K562 (cell line): ENCODE results near the gene HP1BP3. TPM values are rescaled to one million over a fixed set of nuclear protein-coding genes. Genes with fewer than 3 reads are reported as not detected.
A peak's percentile ranks its signal among the peaks of the same experiment; 100 is the strongest.

Experiments used
- ATAC-seq: fragments of 200-7000 bp; cut with Tn5 transposase; 3 replicates; pipeline ENCODE4 v1.9.1; 2020; ENCODE audit warnings: moderate library complexity
- BruUV-seq: library from RNA; stranded (reverse); fragments of 400-500 nt; replicated peaks from 2 replicates; lab custom pipeline; 2021; lab: Mats Ljungman, UMichigan
- CTCF ChIA-PET: fragments of 300-600 bp; formaldehyde crosslinking; extraction: SDS; loops from one replicate; lab custom pipeline; 2021; ENCODE audit warnings: low intra/inter-chr PET ratio; lab: Yijun Ruan, JAX
- POLR2A ChIA-PET: fragments of 300-600, 350-650 bp; sonication (Branson Sonifier 250); formaldehyde crosslinking; extraction: SDS; loops from one replicate; lab custom pipeline; 2021; ENCODE audit warnings: antibody characterized with exemption, inconsistent platforms; lab: Yijun Ruan, JAX
- DNase-seq, 4 experiments: peaks; one replicate each; pipeline versions ENCODE4 v3.0.0 to v3.0.0-alpha.2; 2011 to 2018; ENCODE audit warnings: low spot score in 3 of 4, mixed read lengths in 3 of 4; ENCODE audit errors: extremely low read depth in 1 of 4
- FAIRE-seq: peaks from 2 replicates; lab custom pipeline; 2011; peaks lifted over from hg19 to GRCh38; lab: Jason Lieb, UNC
- H2AFZ ChIP-seq: 2 replicates; pipeline ENCODE4 v1.6.0; 2011; ENCODE audit warnings: low read depth, low read length, control low read depth, inconsistent platforms
- H3K27ac ChIP-seq: fragments of 200-600 bp; 3 replicates; pipeline ENCODE4 v1.8.0; 2011; ENCODE audit warnings: low read depth, mild to moderate bottlenecking, control low read depth, inconsistent platforms, low read length, moderate library complexity, mixed read lengths; ENCODE audit errors: extremely low read depth
- H3K27me3 ChIP-seq, 2 experiments: fragments of 300-600 bp in 1 of 2; 2 replicates in 1 of 2; 3 replicates in 1 of 2; pipeline versions ENCODE4 v1.6.0 to v1.8.0; 2011; ENCODE audit warnings: inconsistent platforms in 2 of 2, low read length in 2 of 2, mild to moderate bottlenecking in 1 of 2, mixed read lengths in 1 of 2, moderate library complexity in 1 of 2; ENCODE audit not compliant: control insufficient read depth in 2 of 2, insufficient read depth in 2 of 2
- H3K36me3 ChIP-seq: fragments of 300-600 bp; 3 replicates; pipeline ENCODE4 v1.8.0; 2011; ENCODE audit warnings: mild to moderate bottlenecking, low read length, inconsistent platforms; ENCODE audit not compliant: control insufficient read depth, insufficient read depth
- H3K4me1 ChIP-seq, 2 experiments: fragments of 200-600 bp in 1 of 2; replicated peaks in 1 of 2; 2 replicates in 1 of 2; 3 replicates in 1 of 2; pipeline versions ENCODE4 v1.5.1 to v1.8.0; 2011; ENCODE audit warnings: inconsistent platforms in 2 of 2, low read length in 2 of 2, mild to moderate bottlenecking in 1 of 2, mixed read lengths in 1 of 2, moderate library complexity in 1 of 2; ENCODE audit not compliant: control insufficient read depth in 2 of 2, insufficient read depth in 2 of 2
- H3K4me2 ChIP-seq: 2 replicates; pipeline ENCODE4 v1.6.1; 2011; ENCODE audit warnings: low read length, control low read depth, inconsistent platforms, mixed read lengths; ENCODE audit not compliant: insufficient read depth
- H3K4me3 ChIP-seq: fragments of 200-600 bp; sonication (generic), shearing (Covaris generic); 2 replicates; pipeline ENCODE4 v1.5.1; 2016; ENCODE audit warnings: control low read depth, inconsistent platforms
- H3K79me2 ChIP-seq: fragments of 200-600 bp; 3 replicates; pipeline ENCODE4 v1.8.0; 2011; ENCODE audit warnings: low read length, inconsistent platforms; ENCODE audit not compliant: control insufficient read depth, insufficient read depth
- H3K9ac ChIP-seq, 2 experiments: 2 replicates each; pipeline versions ENCODE4 v1.6.0 to v1.6.1; 2011; ENCODE audit warnings: low read depth in 2 of 2, low read length in 2 of 2, control low read depth in 1 of 2, inconsistent platforms in 1 of 2, mild to moderate bottlenecking in 1 of 2, mixed read lengths in 1 of 2; ENCODE audit not compliant: insufficient read depth in 1 of 2
- H3K9me1 ChIP-seq: one replicate; pipeline ENCODE4 v1.6.0; 2011; ENCODE audit warnings: inconsistent platforms, mild to moderate bottlenecking, low read length, moderate library complexity; ENCODE audit not compliant: control insufficient read depth, insufficient read depth
- H3K9me3 ChIP-seq: replicated peaks from 2 replicates; pipeline ENCODE4 v1.5.1; 2011; ENCODE audit warnings: low read depth, low read length, inconsistent platforms; ENCODE audit not compliant: control insufficient read depth, insufficient read depth
- H4K20me1 ChIP-seq: replicated peaks from 2 replicates; pipeline ENCODE4 v1.6.1; 2011; ENCODE audit warnings: low read length, inconsistent platforms, mixed read lengths; ENCODE audit not compliant: control insufficient read depth, insufficient read depth
- CTCF ChIP-seq, 3 experiments: IDR thresholded peaks in 2 of 3; conservative IDR thresholded peaks in 1 of 3; 2 replicates each; pipeline ENCODE4 v1.5.1; 2011 to 2012; ENCODE audit warnings: low read length in 3 of 3, mild to moderate bottlenecking in 3 of 3, control low read depth in 2 of 3, improper control_type of control experiment in 1 of 3, inconsistent platforms in 1 of 3, low read depth in 1 of 3, mixed read lengths in 1 of 3, moderate library complexity in 1 of 3; ENCODE audit not compliant: insufficient read depth in 2 of 3
- CTCFL ChIP-seq: IDR thresholded peaks from 2 replicates; pipeline ENCODE4 v1.6.1; 2011; ENCODE audit warnings: borderline replicate concordance, low read depth, mild to moderate bottlenecking, moderate library complexity, low read length; ENCODE audit not compliant: insufficient read depth, poor library complexity, severe bottlenecking
- E2F8 ChIP-seq: fragments of 450-650 bp; IDR thresholded peaks from 2 replicates; pipeline ENCODE4 v1.7.1; 2018; ENCODE audit warnings: mild to moderate bottlenecking, low read depth; ENCODE audit not compliant: partially characterized antibody
- ESRRB ChIP-seq: fragments of 250-450 bp; sonication (Bioruptor Pico); IDR thresholded peaks from 2 replicates; pipeline ENCODE4 v1.5.0; 2020; ENCODE audit warnings: mild to moderate bottlenecking, moderate library complexity, borderline replicate concordance
- FOXM1 ChIP-seq, 2 experiments: fragments of 450-650 bp in 1 of 2; sonication (generic) in 1 of 2; formaldehyde crosslinking in 1 of 2; IDR thresholded peaks; 2 replicates each; pipeline versions ENCODE4 v1.6.1 to v1.9.0; 2017 to 2022; ENCODE audit warnings: low read depth in 2 of 2, mild to moderate bottlenecking in 2 of 2, missing genetic modification reagents in 1 of 2, moderate library complexity in 1 of 2
- NONO ChIP-seq, 2 experiments: fragments of 200-400 bp in 1 of 2; fragments of 450-650 bp in 1 of 2; formaldehyde crosslinking in 1 of 2; IDR thresholded peaks; 2 replicates each; pipeline ENCODE4 v1.6.1; 2017; ENCODE audit warnings: low read depth in 2 of 2, mild to moderate bottlenecking in 2 of 2, moderate library complexity in 2 of 2, low read length in 1 of 2
- RAD21 ChIP-seq, 2 experiments: fragments of 250-450 bp in 1 of 2; fragments of 450-650 bp in 1 of 2; sonication (Bioruptor Pico) in 1 of 2; formaldehyde crosslinking in 1 of 2; IDR thresholded peaks in 1 of 2; conservative IDR thresholded peaks in 1 of 2; 2 replicates each; pipeline versions ENCODE4 v1.4.0 to v1.8.0; 2020 to 2022; ENCODE audit warnings: mild to moderate bottlenecking in 2 of 2, moderate library complexity in 1 of 2
- SLC30A9 ChIP-seq: fragments of 250-450 bp; sonication (Bioruptor Pico); IDR thresholded peaks from 2 replicates; pipeline ENCODE4 v1.8.0; 2022; ENCODE audit warnings: mild to moderate bottlenecking, moderate library complexity
- SRSF3 ChIP-seq: fragments of 200-400 bp; formaldehyde crosslinking; IDR thresholded peaks from 2 replicates; pipeline ENCODE4 v1.6.1; 2016; ENCODE audit warnings: mild to moderate bottlenecking, low read length, moderate library complexity; ENCODE audit not compliant: insufficient read depth
- THRAP3 ChIP-seq: fragments of 450-650 bp; IDR thresholded peaks from 2 replicates; pipeline ENCODE4 v1.6.1; 2016; ENCODE audit warnings: mild to moderate bottlenecking, inconsistent platforms, borderline replicate concordance
- ZNF583 ChIP-seq: fragments of 250-450 bp; sonication (Bioruptor Pico); IDR thresholded peaks from 2 replicates; pipeline ENCODE4 v1.4.0; 2020
- WGBS: fragments of 100-300 bp; shearing (Covaris generic); methylation state at CpG from one replicate; pipeline ENCODE4 v1.1.6; 2016; ENCODE audit warnings: low coverage, mixed read lengths; ENCODE audit not compliant: insufficient coverage; ENCODE audit errors: missing lambda C conversion rate; 5-methylcytosine and 5-hydroxymethylcytosine counted together
- in situ Hi-C: fragments of 300-500 bp; cut with MboI; formaldehyde crosslinking; loops from 4 replicates; pipeline ENCODE4 v1.15.0; 2018; ENCODE audit warnings: inconsistent platforms, mixed read lengths
- intact Hi-C: fragments of 100-400 bp; cut with micrococcal nuclease; formaldehyde crosslinking; loops from 2 replicates; pipeline ENCODE4 v1.14.2; 2022
- polyA plus RNA-seq, 8 experiments: library from polyadenylated mRNA; depleted of rRNA in 4 of 8; stranded (reverse) in 5 of 8; unstranded in 3 of 8; fragments of >200 nt; fragmentation: Nextera tagmentation in 2 of 8; fragmentation: Illumina TruSeq in 1 of 8; extraction: Ambion mirVana in 2 of 8; extraction: Trizol in 1 of 8; gene quantifications; 2 replicates each; pipeline versions ENCODE4 v1.2.1 to v1.2.3, GENCODE V29; 2011 to 2014; ENCODE audit warnings: inconsistent platforms in 1 of 8, missing spikeins in 1 of 8
- total RNA-seq, 7 experiments: library from RNA; depleted of rRNA in 6 of 7; stranded (reverse); fragments of >200 nt in 6 of 7; fragmentation: Illumina TruSeq in 2 of 7; extraction: Trizol in 2 of 7; gene quantifications; 2 replicates each; pipeline versions ENCODE4 v1.2.1 to v1.2.3, GENCODE V29; 2011 to 2021; ENCODE audit warnings: low replicate concordance in 1 of 7

The HP1BP3 gene
- total and polyA plus RNA-seq, 9 of the 15 experiments (the other 6 are each of a cell fraction or from before 2014, with no cell fraction given) = 57.3 to 513 (median 240) TPM

- WGBS = 6% methylated on average over 1 of the region's 1 CpG
- CTCF ChIA-PET = no interaction called here
- H3K36me3 ChIP-seq = no peaks in the 10 kb centered on the region
- no peak for TF ChIP-seq ESRRB (CRISPR knock-in tag)
- no peak for TF ChIP-seq NONO (IDR thresholded peaks at IDR 0.05; ENCODE audit: low read depth in 2 of 2, low read length in 1 of 2)
- no peak for TF ChIP-seq SLC30A9 (CRISPR knock-in tag)
- TF ChIP-seq CTCF (IDR thresholded peaks at IDR 0.05 in 2 of 3, conservative IDR thresholded peaks at IDR 0.05 in 1 of 3; ENCODE audit: insufficient read depth in 2 of 3, low read depth in 1 of 3, low read length in 3 of 3) = peak; percentile 57 to 64 (median 62)
- no peak for TF ChIP-seq ZNF583 (CRISPR knock-in tag)
- TF ChIP-seq SRSF3 = no peak
- TF ChIP-seq FOXM1 (IDR thresholded peaks at IDR 0.05; ENCODE audit: low read depth) = no peak
- no peak for TF ChIP-seq FOXM1 (CRISPR knock-in tag; IDR thresholded peaks at IDR 0.05; ENCODE audit: low read depth)
- TF ChIP-seq THRAP3 = no peak
- peak; percentile 29 to 71 for TF ChIP-seq RAD21 (CRISPR knock-in tag; conservative IDR thresholded peaks at IDR 0.05 in 1 of 2, IDR thresholded peaks at IDR 0.05 in 1 of 2)
- no peak for TF ChIP-seq E2F8
- TF ChIP-seq CTCFL = peak; percentile 47
These were observed 84.7 kb downstream of the HP1BP3 start for GRCh38 chr1:20702416-20702815.

More at GRCh38 chr1:20702416-20702815, 84.7 kb downstream of the HP1BP3 start:
- no TSS peak for BruUV-seq
- Histone ChIP-seq H3K4me2 (no peak overlapping the region), H3K4me3 (no peak overlapping the region), H4K20me1 (peaks cover 5% of the 10 kb centered on the region; the same call in 1 of the 2 replicates), H3K79me2 (no peaks in the 10 kb centered on the region), H3K9me1 (no peaks in the 10 kb centered on the region), H2AFZ (no peak overlapping the region), H3K27me3 (peaks cover 0 to 9% of the 10 kb centered on the region in 2 experiments; a peak in 1 of 5 replicates), H3K4me1 (peaks cover 0 to 17% of the 10 kb centered on the region in 2 experiments; a peak in 3 of 5 replicates), H3K9me3 (no peaks in the 10 kb centered on the region), H3K9ac (no peak overlapping the region), H3K27ac (no peak overlapping the region)
- peak in 2 of 4 experiments; percentile 44 to 48 for DNase-seq
- in situ Hi-C loops (loop anchor here (10.0 kb wide), 1 partner anchor 662 kb away; no protein-coding TSS in a partner anchor), intact Hi-C loops (no loop called here)
- peak; percentile 70 for FAIRE-seq
- ATAC-seq = peak; percentile 78
- POLR2A ChIA-PET = interaction anchor here (0.6 to 0.8 kb wide), 2 partner anchors 84 to 878 kb away, joined by 3 read pairs; no protein-coding TSS in a partner anchor
